WTC11 (cell line): ENCODE results near the gene ETF1. TPM values are rescaled to one million over a fixed set of nuclear protein-coding genes. Genes with fewer than 3 reads are reported as not detected.

Experiments
- ATAC-seq: fragments of 200-7000 bp; cut with Tn5 transposase; 2 replicates; pipeline ENCODE4 v1.10.0; 2021; ENCODE audit warnings: mild to moderate bottlenecking, moderate library complexity
- CTCF ChIA-PET: fragments of 300-600 bp; sonication (Branson Sonifier 250); formaldehyde crosslinking; loops from one replicate; lab custom pipeline; 2021; ENCODE audit warnings: antibody characterized with exemption; lab: Charles Lee
- POLR2A ChIA-PET: fragments of 350-600 bp; sonication (Branson Sonifier 250); formaldehyde crosslinking; loops from one replicate; lab custom pipeline; 2021; ENCODE audit warnings: antibody characterized with exemption; lab: Charles Lee
- DNase-seq: peaks from one replicate; pipeline ENCODE4 v3.0.0; 2021; ENCODE audit warnings: low spot score
- H3K27ac Mint-ChIP-seq: 2 replicates; pipeline ENCODE4 v1.8.0; 2021; ENCODE audit warnings: mixed read lengths
- H3K27me3 Mint-ChIP-seq: 2 replicates; pipeline ENCODE4 v1.8.0; 2021; ENCODE audit warnings: low read depth, mild to moderate bottlenecking, moderate library complexity, mixed read lengths
- H3K36me3 Mint-ChIP-seq: 2 replicates; pipeline ENCODE4 v1.8.0; 2021; ENCODE audit warnings: mixed read lengths
- H3K4me1 Mint-ChIP-seq: 2 replicates; pipeline ENCODE4 v1.8.0; 2022; ENCODE audit warnings: mixed read lengths
- H3K4me3 Mint-ChIP-seq: 2 replicates; pipeline ENCODE4 v1.8.0; 2021; ENCODE audit warnings: mild to moderate bottlenecking, moderate library complexity, mixed read lengths
- H3K9me3 Mint-ChIP-seq: 2 replicates; pipeline ENCODE4 v1.8.0; 2021; ENCODE audit warnings: mixed read lengths
- CBFB ChIP-seq: sonication (generic); formaldehyde crosslinking; IDR thresholded peaks from 2 replicates; pipeline ENCODE4 v1.8.1; 2022; ENCODE audit warnings: mild to moderate bottlenecking, low read depth, missing genetic modification reagents
- CREB1 ChIP-seq: sonication (generic); formaldehyde crosslinking; IDR thresholded peaks from 2 replicates; pipeline ENCODE4 v1.8.0; 2023; ENCODE audit warnings: mild to moderate bottlenecking, missing genetic modification reagents
- EMX1 ChIP-seq: fragments of 250-450 bp; sonication (Bioruptor Pico); IDR thresholded peaks from 2 replicates; pipeline ENCODE4 v1.8.0; 2021; ENCODE audit warnings: mild to moderate bottlenecking
- GRHL2 ChIP-seq: fragments of 250-450 bp; sonication (Bioruptor Pico); IDR thresholded peaks from 2 replicates; pipeline ENCODE4 v1.8.0; 2022; ENCODE audit warnings: mild to moderate bottlenecking, moderate library complexity; ENCODE audit not compliant: insufficient replicate concordance, severe bottlenecking
- JUN ChIP-seq: sonication (generic); formaldehyde crosslinking; IDR thresholded peaks from 2 replicates; pipeline ENCODE4 v1.8.0; 2023; ENCODE audit warnings: mild to moderate bottlenecking, missing genetic modification reagents
- KAT7 ChIP-seq: sonication (generic); formaldehyde crosslinking; IDR thresholded peaks from 2 replicates; pipeline ENCODE4 v1.8.1; 2023; ENCODE audit warnings: missing genetic modification reagents, mild to moderate bottlenecking, borderline replicate concordance
- MXD4 ChIP-seq: fragments of 250-450 bp; sonication (Bioruptor Pico); IDR thresholded peaks from 2 replicates; pipeline ENCODE4 v1.8.0; 2021; ENCODE audit warnings: mild to moderate bottlenecking, moderate library complexity, borderline replicate concordance
- NR2C2 ChIP-seq: sonication (generic); formaldehyde crosslinking; IDR thresholded peaks from 2 replicates; pipeline ENCODE4 v1.8.0; 2022; ENCODE audit warnings: mild to moderate bottlenecking, missing genetic modification reagents
- ZNF232 ChIP-seq: sonication (generic); formaldehyde crosslinking; IDR thresholded peaks from 2 replicates; pipeline ENCODE4 v1.8.0; 2022; ENCODE audit warnings: mild to moderate bottlenecking, missing genetic modification reagents
- total RNA-seq: library from RNA; stranded (reverse); gene quantifications from 3 replicates; pipeline ENCODE4 v1.2.3, GENCODE V29; 2021
- TF ChIP-seq, protein P1 (sequence below): fragments of 250-450 bp; sonication (Bioruptor Pico); IDR thresholded peaks from 2 replicates; pipeline ENCODE4 v1.8.0; 2021; ENCODE audit warnings: mild to moderate bottlenecking
- TF ChIP-seq, protein P2 (sequence below): sonication (generic); formaldehyde crosslinking; IDR thresholded peaks from 2 replicates; pipeline ENCODE4 v1.8.0; 2022; ENCODE audit warnings: mild to moderate bottlenecking, missing genetic modification reagents
- TF ChIP-seq, protein P3 (sequence below): fragments of 200-600 bp; IDR thresholded peaks from 2 replicates; pipeline ENCODE4 v1.8.0; 2022; ENCODE audit warnings: antibody characterized with exemption
- TF ChIP-seq, protein P4 (sequence below): fragments of 250-450 bp; sonication (Bioruptor Pico); IDR thresholded peaks from 2 replicates; pipeline ENCODE4 v1.9.0; 2021; ENCODE audit warnings: mild to moderate bottlenecking
- TF ChIP-seq, protein P5 (sequence below): fragments of 250-450 bp; sonication (Bioruptor Pico); IDR thresholded peaks from 2 replicates; pipeline ENCODE4 v1.9.0; 2021; ENCODE audit warnings: mild to moderate bottlenecking, borderline replicate concordance
- TF ChIP-seq, protein P6 (sequence below): sonication (generic); formaldehyde crosslinking; IDR thresholded peaks from 2 replicates; pipeline ENCODE4 v1.8.1; 2023; ENCODE audit warnings: mild to moderate bottlenecking, missing genetic modification reagents
- TF ChIP-seq, protein P7 (sequence below): fragments of 250-450 bp; sonication (Bioruptor Pico); conservative IDR thresholded peaks from 2 replicates; pipeline ENCODE4 v1.9.0; 2021; ENCODE audit warnings: mild to moderate bottlenecking

The ETF1 gene
- total RNA-seq, 1 experiment from 2014 or later: 137 TPM

DNA sequence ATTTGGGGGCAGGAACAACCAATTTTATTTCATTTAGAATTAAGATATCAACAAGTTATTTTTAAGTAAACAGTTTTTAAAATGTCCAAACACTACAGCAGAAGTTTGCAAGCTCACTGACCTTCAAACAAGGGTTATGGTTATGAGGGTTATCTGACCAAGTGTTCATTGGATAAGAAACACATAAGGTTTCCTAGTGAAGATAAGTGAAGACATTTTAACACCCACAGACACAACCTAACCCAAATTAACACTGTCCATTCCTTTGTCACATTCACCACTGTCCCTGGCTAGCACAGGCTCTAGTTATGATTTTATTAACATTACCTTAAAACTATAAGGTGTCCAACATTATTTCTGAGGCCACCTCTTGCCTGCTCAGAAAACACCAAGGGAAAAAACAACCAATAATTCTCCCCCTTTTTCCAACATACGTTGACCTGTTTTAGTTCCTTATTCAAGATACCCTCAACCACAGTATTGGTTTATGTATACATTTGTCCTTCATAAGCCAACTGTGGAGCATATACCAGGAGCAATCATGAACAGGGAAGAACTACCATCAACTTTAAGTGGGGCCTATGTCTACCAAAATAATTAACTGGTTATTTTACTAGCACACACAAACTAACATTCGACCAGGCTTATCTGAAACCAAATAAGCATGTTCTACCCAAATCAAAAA, 4.0 kb downstream of the ETF1 start:
- peak overlapping the region; percentile 19; the same call in 1 of the 2 replicates for H3K27ac Mint-ChIP-seq

More for the DNA sequence above, 4.0 kb downstream of the ETF1 start:
- Mint-ChIP-seq H3K36me3 (peaks cover 27% of the 10 kb centered on the region), H3K4me3 (no peak overlapping the region), H3K27me3 (no peaks in the 10 kb centered on the region), H3K4me1 (peaks cover 26% of the 10 kb centered on the region), H3K9me3 (no peaks in the 10 kb centered on the region)
- ATAC-seq (no peak), DNase-seq (no peak)
- CTCF ChIA-PET: no interaction called here
- POLR2A ChIA-PET: no interaction called here
- TF ChIP-seq JUN: no peak
- no peak for TF ChIP-seq NR2C2 (CRISPR knock-in tag)
- no peak for TF ChIP-seq KAT7 (CRISPR knock-in tag)
- TF ChIP-seq, protein P1, sequence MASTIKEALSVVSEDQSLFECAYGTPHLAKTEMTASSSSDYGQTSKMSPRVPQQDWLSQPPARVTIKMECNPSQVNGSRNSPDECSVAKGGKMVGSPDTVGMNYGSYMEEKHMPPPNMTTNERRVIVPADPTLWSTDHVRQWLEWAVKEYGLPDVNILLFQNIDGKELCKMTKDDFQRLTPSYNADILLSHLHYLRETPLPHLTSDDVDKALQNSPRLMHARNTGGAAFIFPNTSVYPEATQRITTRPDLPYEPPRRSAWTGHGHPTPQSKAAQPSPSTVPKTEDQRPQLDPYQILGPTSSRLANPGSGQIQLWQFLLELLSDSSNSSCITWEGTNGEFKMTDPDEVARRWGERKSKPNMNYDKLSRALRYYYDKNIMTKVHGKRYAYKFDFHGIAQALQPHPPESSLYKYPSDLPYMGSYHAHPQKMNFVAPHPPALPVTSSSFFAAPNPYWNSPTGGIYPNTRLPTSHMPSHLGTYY (CRISPR knock-in tag): no peak
- TF ChIP-seq, protein P2, sequence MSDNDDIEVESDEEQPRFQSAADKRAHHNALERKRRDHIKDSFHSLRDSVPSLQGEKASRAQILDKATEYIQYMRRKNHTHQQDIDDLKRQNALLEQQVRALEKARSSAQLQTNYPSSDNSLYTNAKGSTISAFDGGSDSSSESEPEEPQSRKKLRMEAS: no peak
- TF ChIP-seq MXD4 (CRISPR knock-in tag): no peak
- no peak for TF ChIP-seq EMX1 (CRISPR knock-in tag)
- TF ChIP-seq ZNF232: no peak
- no peak for TF ChIP-seq GRHL2
- TF ChIP-seq, protein P3, sequence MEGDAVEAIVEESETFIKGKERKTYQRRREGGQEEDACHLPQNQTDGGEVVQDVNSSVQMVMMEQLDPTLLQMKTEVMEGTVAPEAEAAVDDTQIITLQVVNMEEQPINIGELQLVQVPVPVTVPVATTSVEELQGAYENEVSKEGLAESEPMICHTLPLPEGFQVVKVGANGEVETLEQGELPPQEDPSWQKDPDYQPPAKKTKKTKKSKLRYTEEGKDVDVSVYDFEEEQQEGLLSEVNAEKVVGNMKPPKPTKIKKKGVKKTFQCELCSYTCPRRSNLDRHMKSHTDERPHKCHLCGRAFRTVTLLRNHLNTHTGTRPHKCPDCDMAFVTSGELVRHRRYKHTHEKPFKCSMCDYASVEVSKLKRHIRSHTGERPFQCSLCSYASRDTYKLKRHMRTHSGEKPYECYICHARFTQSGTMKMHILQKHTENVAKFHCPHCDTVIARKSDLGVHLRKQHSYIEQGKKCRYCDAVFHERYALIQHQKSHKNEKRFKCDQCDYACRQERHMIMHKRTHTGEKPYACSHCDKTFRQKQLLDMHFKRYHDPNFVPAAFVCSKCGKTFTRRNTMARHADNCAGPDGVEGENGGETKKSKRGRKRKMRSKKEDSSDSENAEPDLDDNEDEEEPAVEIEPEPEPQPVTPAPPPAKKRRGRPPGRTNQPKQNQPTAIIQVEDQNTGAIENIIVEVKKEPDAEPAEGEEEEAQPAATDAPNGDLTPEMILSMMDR: no peak
- TF ChIP-seq CREB1 (CRISPR knock-in tag): no peak
- TF ChIP-seq, protein P4, sequence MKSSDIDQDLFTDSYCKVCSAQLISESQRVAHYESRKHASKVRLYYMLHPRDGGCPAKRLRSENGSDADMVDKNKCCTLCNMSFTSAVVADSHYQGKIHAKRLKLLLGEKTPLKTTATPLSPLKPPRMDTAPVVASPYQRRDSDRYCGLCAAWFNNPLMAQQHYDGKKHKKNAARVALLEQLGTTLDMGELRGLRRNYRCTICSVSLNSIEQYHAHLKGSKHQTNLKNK (CRISPR knock-in tag): no peak
- TF ChIP-seq, protein P5, sequence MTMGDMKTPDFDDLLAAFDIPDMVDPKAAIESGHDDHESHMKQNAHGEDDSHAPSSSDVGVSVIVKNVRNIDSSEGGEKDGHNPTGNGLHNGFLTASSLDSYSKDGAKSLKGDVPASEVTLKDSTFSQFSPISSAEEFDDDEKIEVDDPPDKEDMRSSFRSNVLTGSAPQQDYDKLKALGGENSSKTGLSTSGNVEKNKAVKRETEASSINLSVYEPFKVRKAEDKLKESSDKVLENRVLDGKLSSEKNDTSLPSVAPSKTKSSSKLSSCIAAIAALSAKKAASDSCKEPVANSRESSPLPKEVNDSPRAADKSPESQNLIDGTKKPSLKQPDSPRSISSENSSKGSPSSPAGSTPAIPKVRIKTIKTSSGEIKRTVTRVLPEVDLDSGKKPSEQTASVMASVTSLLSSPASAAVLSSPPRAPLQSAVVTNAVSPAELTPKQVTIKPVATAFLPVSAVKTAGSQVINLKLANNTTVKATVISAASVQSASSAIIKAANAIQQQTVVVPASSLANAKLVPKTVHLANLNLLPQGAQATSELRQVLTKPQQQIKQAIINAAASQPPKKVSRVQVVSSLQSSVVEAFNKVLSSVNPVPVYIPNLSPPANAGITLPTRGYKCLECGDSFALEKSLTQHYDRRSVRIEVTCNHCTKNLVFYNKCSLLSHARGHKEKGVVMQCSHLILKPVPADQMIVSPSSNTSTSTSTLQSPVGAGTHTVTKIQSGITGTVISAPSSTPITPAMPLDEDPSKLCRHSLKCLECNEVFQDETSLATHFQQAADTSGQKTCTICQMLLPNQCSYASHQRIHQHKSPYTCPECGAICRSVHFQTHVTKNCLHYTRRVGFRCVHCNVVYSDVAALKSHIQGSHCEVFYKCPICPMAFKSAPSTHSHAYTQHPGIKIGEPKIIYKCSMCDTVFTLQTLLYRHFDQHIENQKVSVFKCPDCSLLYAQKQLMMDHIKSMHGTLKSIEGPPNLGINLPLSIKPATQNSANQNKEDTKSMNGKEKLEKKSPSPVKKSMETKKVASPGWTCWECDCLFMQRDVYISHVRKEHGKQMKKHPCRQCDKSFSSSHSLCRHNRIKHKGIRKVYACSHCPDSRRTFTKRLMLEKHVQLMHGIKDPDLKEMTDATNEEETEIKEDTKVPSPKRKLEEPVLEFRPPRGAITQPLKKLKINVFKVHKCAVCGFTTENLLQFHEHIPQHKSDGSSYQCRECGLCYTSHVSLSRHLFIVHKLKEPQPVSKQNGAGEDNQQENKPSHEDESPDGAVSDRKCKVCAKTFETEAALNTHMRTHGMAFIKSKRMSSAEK (CRISPR knock-in tag): no peak
- TF ChIP-seq, protein P6, sequence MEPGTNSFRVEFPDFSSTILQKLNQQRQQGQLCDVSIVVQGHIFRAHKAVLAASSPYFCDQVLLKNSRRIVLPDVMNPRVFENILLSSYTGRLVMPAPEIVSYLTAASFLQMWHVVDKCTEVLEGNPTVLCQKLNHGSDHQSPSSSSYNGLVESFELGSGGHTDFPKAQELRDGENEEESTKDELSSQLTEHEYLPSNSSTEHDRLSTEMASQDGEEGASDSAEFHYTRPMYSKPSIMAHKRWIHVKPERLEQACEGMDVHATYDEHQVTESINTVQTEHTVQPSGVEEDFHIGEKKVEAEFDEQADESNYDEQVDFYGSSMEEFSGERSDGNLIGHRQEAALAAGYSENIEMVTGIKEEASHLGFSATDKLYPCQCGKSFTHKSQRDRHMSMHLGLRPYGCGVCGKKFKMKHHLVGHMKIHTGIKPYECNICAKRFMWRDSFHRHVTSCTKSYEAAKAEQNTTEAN (CRISPR knock-in tag): no peak
- TF ChIP-seq, protein P7, sequence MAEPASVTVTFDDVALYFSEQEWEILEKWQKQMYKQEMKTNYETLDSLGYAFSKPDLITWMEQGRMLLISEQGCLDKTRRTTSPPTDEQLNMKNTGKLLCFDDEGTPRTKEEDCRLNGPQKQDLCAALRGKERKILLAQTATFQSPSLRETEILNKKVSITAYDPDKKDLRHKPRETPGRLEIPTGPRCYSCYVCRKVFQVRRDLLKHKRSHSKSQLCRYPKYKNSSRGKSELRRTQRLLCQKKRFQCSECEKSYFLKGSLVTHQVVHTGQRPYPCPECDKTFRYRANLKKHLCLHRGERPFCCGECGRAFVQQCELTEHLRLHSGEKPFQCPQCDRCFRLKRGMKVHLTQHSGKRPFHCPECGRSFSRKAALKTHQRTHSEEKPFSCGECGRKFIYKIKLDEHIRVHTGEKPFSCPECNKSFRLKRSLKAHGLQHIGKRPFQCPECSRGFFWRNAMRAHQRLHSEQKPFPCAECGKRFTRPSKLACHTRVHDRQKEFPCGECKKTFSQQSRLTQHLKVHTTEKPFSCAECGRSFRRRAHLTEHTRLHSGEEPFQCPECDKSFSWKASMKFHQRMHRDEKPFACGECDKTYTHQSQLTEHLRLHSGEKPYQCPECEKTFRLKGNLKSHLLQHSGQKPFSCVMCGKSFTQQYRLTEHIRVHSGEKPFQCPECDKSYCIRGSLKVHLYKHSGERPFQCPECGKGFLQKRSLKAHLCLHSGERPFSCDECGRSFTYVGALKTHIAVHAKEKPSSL (CRISPR knock-in tag): no peak
- TF ChIP-seq CBFB (CRISPR knock-in tag): no peak
